GOT3 (cell line): Measurements from ENCODE around the gene DCX.

ENCODE experiments used
- DNase-seq: peaks from one replicate; lab custom pipeline; 2025; ENCODE audit warnings: mixed read lengths; lab: John Stamatoyannopoulos, UW

DCX gene

GRCh38 chrX:111411983-111412382 is at the start of gene DCX:
Gene DCX, minus strand, starts transcription at chrX:111412192. Its CDS starts 1,794 bp downstream, at chrX:111410398.
- DNase-seq, result no peak

- no peak for DNase-seq
Measured at GRCh38 chrX:111460607-111461006, 48.6 kb upstream of the DCX start.

- DNase-seq, result no peak
Measured at GRCh38 chrX:111447298-111447697, 35.3 kb upstream of the DCX start.

- DNase-seq, result no peak
Measured at GRCh38 chrX:111445485-111445884, 33.5 kb upstream of the DCX start.

GRCh38 chrX:111444881-111445280 is 32.9 kb upstream of the DCX start:
- no peak for DNase-seq

GRCh38 chrX:111443946-111444345 is 32.0 kb upstream of the DCX start:
- DNase-seq, result no peak

DNA sequence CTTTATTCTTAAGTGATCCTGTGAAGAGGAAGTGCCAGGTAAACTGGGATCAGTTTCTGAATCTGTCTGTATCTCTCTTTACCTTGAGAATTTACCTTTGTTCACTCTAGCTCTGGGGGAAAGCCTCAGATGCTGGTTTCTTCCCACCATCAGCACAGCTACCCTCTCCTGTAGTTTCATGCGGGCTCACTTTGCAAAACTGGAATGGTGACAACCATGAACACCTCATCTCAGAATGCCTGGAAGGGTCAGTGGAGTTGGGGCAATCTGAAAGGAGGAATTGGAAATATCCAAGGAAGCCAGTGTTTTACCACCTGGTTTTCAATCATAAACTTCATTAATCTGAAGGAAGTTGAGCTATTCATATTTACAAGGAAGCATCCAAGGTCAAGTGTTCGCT is 30.8 kb upstream of the DCX start:
- DNase-seq, result no peak

DNA sequence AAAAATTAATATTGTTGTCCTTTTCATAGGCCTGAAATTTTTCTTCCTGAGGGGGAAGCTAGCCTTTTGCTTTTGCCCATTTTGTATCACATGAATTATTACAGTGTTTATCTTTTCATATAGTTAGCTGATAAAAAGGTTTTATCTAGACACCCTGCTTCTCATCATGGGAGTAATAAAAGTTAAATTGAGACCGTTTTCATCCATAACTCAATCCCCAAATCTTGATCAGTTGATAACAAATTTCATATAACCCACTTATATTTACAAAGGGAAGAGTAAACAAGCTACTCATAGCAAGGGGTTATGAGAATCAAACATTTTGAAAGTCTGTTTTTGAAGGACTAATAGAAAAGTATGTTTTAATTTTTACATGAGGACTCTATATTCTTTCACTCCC is 23.5 kb upstream of the DCX start:
- no peak for DNase-seq

GRCh38 chrX:111431001-111431400 is 19.0 kb upstream of the DCX start:
- no peak for DNase-seq

DNA sequence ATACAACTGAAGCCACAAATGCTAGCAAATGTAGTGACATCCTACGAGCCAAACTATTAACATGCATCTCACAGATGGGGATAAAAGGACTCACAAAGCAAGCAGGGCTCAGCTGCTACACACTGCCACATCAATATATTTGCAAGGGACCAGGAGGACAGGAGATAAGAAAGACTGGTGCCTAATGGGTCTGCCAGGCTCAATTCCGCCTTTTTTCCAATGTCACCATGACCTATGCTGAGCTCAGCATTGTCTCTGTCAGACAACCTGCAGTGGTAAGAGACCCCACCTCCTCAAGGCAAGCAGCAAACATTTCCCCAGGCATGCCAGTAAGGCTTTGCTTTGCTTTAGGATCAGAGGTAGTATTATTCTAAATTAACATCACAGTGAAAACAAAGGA is 435 bp downstream of the DCX start:
- no peak for DNase-seq

- no peak for DNase-seq
Measured at GRCh38 chrX:111410590-111411078, 1.4 kb downstream of the DCX start.

- no peak for DNase-seq
Measured at GRCh38 chrX:111409326-111409725, 2.7 kb downstream of the DCX start.

- DNase-seq, result no peak
Measured at GRCh38 chrX:111407948-111408347, 4.0 kb downstream of the DCX start.

- no peak for DNase-seq
Measured at GRCh38 chrX:111402344-111402743, 9.6 kb downstream of the DCX start.

DNA sequence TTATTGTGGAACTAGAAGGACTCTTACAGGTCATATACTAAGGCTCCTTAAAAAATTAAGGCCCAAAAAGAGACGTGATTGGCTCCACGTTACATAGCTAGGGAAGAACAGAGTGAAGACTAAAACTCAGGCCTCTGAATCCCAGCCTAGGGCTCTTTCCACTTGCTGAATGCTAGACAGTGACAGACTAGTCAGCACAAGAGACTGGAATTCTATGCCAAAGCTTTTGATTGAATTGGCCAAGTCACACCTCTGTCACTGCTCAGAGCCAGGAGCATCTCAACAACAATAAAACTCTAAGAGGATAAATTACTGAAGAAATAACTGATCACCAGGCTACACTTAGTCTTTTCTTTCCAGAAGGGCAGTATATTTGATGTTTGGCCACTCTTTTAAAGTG is 16.8 kb downstream of the DCX start:
- DNase-seq, result no peak

DNA sequence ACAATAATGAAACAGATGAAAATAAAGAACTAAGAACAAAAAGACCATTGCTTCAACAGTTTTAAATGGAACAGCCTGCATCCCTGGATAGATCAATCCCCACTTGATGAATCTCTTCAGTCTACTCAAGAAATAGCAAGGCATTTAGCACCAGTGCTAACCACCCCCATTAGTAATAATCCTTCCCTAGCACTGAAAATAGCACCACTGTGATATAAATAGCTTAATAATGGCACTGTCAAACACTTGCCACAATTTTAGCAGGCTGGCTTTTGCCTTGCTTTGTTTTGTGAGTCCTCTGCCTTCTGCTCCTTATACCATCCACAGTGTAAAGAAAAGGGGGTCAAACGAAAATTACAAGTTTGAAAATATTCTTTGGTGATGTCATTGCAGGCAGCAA is 17.4 kb downstream of the DCX start:
- no peak for DNase-seq

DNA sequence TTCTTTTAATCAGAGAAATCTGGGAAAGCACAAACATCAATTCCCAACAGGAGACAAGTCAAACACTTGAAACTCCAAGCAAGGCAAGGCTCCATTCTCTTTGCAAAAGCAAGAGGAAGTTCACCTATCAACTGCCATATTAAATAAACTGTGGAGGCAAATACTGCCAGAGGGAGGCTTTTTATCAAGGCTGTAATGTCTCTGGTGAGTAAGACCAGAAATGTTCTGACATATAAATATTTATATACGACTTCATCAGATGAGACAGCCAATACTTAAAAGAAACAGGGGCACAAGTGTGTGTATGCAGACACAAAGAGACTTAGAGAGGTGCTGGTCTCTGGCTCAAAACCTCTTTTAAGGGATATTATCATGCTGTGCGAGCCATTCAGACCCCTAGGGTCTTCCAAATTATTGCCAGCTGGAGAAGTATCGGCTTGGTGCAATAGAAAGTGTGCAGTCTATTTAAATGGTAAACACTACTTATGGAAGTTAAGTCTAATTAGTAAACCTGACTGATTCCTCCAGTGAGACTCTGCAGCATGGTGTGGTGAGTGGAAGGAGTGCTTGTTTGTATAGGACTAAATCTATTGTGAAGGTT is 24.4 kb downstream of the DCX start:
- DNase-seq, result no peak

- no peak for DNase-seq
Measured at GRCh38 chrX:111386615-111387233, 25.3 kb downstream of the DCX start.

- DNase-seq, result no peak
Measured at GRCh38 chrX:111386077-111386476, 25.9 kb downstream of the DCX start.

- DNase-seq, result no peak
Measured at GRCh38 chrX:111382277-111382676, 29.7 kb downstream of the DCX start.

DNA sequence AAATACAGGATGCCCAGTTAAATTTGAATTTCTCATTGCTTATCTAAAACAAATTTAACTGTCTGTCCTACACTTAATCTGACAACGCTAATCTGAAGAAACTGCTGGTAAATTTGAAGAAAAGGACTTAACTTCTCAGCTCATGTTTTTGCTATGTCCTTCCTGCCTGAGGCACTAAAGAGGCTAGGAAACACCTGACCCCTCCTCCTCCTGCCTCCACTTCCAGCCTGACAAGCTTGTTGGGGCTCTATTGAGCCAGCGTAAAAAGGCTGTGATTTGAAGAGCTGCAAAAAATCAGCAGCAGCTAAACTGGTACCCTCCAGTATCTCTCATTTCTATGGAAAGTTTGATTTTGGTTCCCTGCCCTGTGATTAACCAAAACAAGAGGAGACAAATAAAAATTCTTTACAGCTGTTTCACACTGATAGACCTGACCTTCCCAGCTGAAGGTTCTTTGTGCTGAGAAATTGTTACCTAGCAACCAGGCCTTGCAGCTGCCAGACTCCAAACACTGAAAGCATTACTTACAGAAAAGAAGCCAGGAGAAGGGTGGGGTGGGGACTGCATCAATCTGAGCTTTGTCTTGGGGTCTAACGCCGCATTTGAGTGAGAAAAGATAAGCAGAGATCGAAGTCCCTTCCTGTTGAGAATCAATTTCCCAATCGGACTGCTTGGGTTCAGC is 35.0 kb downstream of the DCX start:
- DNase-seq, result no peak

- no peak for DNase-seq
Measured at GRCh38 chrX:111376486-111376885, 35.5 kb downstream of the DCX start.

GRCh38 chrX:111375747-111376146 is 36.2 kb downstream of the DCX start:
- no peak for DNase-seq
